Stimulated activated CD8-positive, alpha-beta memory T cell treated with anti-CD3 and anti-CD28 coated beads, Interleukin-15, amount 100 ng/mL, for 24 hours (primary cell): Measurements from ENCODE around the gene C3orf18.

ENCODE experiments used
- DNase-seq: peaks from one replicate; pipeline ENCODE4 v3.0.0-alpha.2; 2020; ENCODE audit warnings: low read depth

The C3orf18 gene

GRCh38 chr3:50567386-50568167 lies at the start of gene C3orf18:
Gene C3orf18 (minus strand): TSS chr3:50567747. CDS start chr3:50565699, 2,048 bp downstream.
- DNase-seq: peak; percentile 89

GRCh38 chr3:50616770-50617095 lies 49.2 kb upstream of the C3orf18 start:
- peak; percentile 87 for DNase-seq

- DNase-seq: no peak
Observed at GRCh38 chr3:50616003-50616769, 48.6 kb upstream of the C3orf18 start.

GRCh38 chr3:50615190-50615589 lies 47.6 kb upstream of the C3orf18 start:
- no peak for DNase-seq

GRCh38 chr3:50612970-50613846 lies 45.7 kb upstream of the C3orf18 start:
- no peak for DNase-seq

GRCh38 chr3:50612234-50612882 lies 44.8 kb upstream of the C3orf18 start:
- no peak for DNase-seq

GRCh38 chr3:50611464-50612233 lies 44.1 kb upstream of the C3orf18 start, which contains the start of gene CISH:
Gene CISH (minus strand): TSS chr3:50611774. CDS start chr3:50611650, 124 bp downstream.
- DNase-seq: peak; percentile 94

GRCh38 chr3:50610992-50611463 lies 43.5 kb upstream of the C3orf18 start:
- no peak for DNase-seq

- DNase-seq: no peak
Observed at GRCh38 chr3:50610181-50610971, 42.8 kb upstream of the C3orf18 start.

- DNase-seq: no peak
Observed at GRCh38 chr3:50609763-50610085, 42.2 kb upstream of the C3orf18 start.

GRCh38 chr3:50609071-50609762 lies 41.7 kb upstream of the C3orf18 start:
- no peak for DNase-seq

GRCh38 chr3:50608278-50608677 lies 40.7 kb upstream of the C3orf18 start:
- DNase-seq: no peak

- DNase-seq: no peak
Observed at GRCh38 chr3:50607271-50608091, 39.9 kb upstream of the C3orf18 start.

- no peak for DNase-seq
Observed at GRCh38 chr3:50606596-50606995, 39.0 kb upstream of the C3orf18 start.

GRCh38 chr3:50605901-50606326 lies 38.4 kb upstream of the C3orf18 start:
- no peak for DNase-seq

- DNase-seq: no peak
Observed at GRCh38 chr3:50604628-50605588, 37.4 kb upstream of the C3orf18 start.

GRCh38 chr3:50604110-50604621 lies 36.6 kb upstream of the C3orf18 start:
- DNase-seq: no peak
